Activated CD4-positive, alpha-beta memory T cell treated with anti-CD3 and anti-CD28 coated beads, Interleukin-2, amount 10 ng/mL, durations not matched to agents 7 days and 5 days (primary cell): ENCODE data around the gene YIF1A. TPM values are rescaled to one million over a fixed set of nuclear protein-coding genes. Genes with fewer than 3 reads are reported as not detected.
"Not testable (repeated sequence)": the region's sequence is repeated elsewhere in the genome, so short reads cannot be mapped to it uniquely, and the experiment has no call there.

ENCODE experiments used
- CTCF ChIA-PET: fragments of 350-600 bp; sonication (Branson Sonifier 250); formaldehyde crosslinking; loops from one replicate; lab custom pipeline; 2021; ENCODE audit warnings: antibody characterized with exemption, inconsistent platforms; lab: Charles Lee
- POLR2A ChIA-PET: fragments of 350-600 bp; sonication (Branson Sonifier 250); formaldehyde crosslinking; loops from one replicate; lab custom pipeline; 2021; ENCODE audit warnings: antibody characterized with exemption; lab: Charles Lee
- DNase-seq: peaks from one replicate; pipeline ENCODE4 v3.0.0-alpha.2; 2020
- H3K27ac Mint-ChIP-seq: one replicate; pipeline ENCODE4 v1.8.0; 2021; ENCODE audit warnings: mild to moderate bottlenecking, mixed read lengths
- H3K27me3 Mint-ChIP-seq: one replicate; pipeline ENCODE4 v1.8.0; 2021; ENCODE audit warnings: mixed read lengths
- H3K36me3 Mint-ChIP-seq: one replicate; pipeline ENCODE4 v1.8.0; 2021; ENCODE audit warnings: low read depth, mixed read lengths
- H3K4me1 Mint-ChIP-seq: one replicate; pipeline ENCODE4 v1.8.0; 2021; ENCODE audit warnings: mixed read lengths
- H3K4me3 Mint-ChIP-seq: one replicate; pipeline ENCODE4 v1.8.0; 2021; ENCODE audit warnings: mild to moderate bottlenecking, mixed read lengths
- H3K9me3 Mint-ChIP-seq: one replicate; pipeline ENCODE4 v1.8.0; 2021; ENCODE audit warnings: mixed read lengths
- total RNA-seq, 2 experiments: library from RNA; stranded (reverse); gene quantifications; one replicate each; pipeline ENCODE4 v1.2.3, GENCODE V29; 2021

YIF1A gene
- total RNA-seq, 2 experiments from 2014 or later: 49.5 to 52.5 TPM

DNA sequence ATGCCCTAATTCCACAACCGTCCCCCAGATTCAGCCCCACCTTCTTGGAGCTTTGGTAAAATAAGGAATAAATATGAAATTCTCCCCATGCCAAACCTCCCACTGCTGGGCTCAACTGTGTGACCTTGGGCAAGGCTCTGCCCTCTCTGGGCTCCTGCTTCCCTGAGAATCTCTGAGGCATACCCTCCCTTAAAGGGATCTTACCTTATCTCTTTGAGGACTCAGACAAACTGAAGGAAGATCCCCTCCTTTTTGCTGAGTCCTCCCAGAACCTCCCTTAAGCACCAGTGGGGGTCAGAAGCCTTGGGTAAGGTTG is 25.2 kb upstream of the YIF1A start:
- Mint-ChIP-seq H3K4me1 (peaks cover 34% of the 10 kb centered on the region), H3K9me3 (peaks cover 2% of the 10 kb centered on the region), H3K27ac (peak overlapping the region; percentile 47), H3K36me3 (no peaks in the 10 kb centered on the region), H3K27me3 (peaks cover 12% of the 10 kb centered on the region), H3K4me3 (peak overlapping the region; percentile 30)
- ChIA-PET CTCF (interaction anchor here (3.0 kb wide), 2 partner anchors 12 to 34 kb away, joined by 13 to 44 read pairs; partner anchors contain the start of gene B4GAT1), POLR2A (interaction anchor here (3.3 to 3.9 kb wide), 2 partner anchors 12 to 24 kb away, joined by 28 to 30 read pairs; partner anchors contain the start of genes TMEM151A and YIF1A)
- DNase-seq: no peak

- Mint-ChIP-seq H3K4me3 (peak overlapping the region; percentile 85), H3K27ac (peak overlapping the region; percentile 65), H3K27me3 (peaks cover 7% of the 10 kb centered on the region), H3K4me1 (peaks cover 29% of the 10 kb centered on the region), H3K36me3 (no peaks in the 10 kb centered on the region), H3K9me3 (no peaks in the 10 kb centered on the region)
- DNase-seq: no peak
- POLR2A ChIA-PET: interaction anchor here (1.4 to 3.9 kb wide), 11 partner anchors 11 to 303 kb away, joined by 4 to 30 read pairs (median 7); partner anchors contain the start of genes BRMS1, DPP3, RBM14 and TMEM151A
- CTCF ChIA-PET: interaction anchor here (0.9 to 3.3 kb wide), 16 partner anchors 12 to 359 kb away, joined by 3 to 73 read pairs (median 13); partner anchors contain the start of genes B4GAT1, BRMS1, DPP3 and RIN1
Observed at GRCh38 chr11:66313321-66314185, 24.6 kb upstream of the YIF1A start.

DNA sequence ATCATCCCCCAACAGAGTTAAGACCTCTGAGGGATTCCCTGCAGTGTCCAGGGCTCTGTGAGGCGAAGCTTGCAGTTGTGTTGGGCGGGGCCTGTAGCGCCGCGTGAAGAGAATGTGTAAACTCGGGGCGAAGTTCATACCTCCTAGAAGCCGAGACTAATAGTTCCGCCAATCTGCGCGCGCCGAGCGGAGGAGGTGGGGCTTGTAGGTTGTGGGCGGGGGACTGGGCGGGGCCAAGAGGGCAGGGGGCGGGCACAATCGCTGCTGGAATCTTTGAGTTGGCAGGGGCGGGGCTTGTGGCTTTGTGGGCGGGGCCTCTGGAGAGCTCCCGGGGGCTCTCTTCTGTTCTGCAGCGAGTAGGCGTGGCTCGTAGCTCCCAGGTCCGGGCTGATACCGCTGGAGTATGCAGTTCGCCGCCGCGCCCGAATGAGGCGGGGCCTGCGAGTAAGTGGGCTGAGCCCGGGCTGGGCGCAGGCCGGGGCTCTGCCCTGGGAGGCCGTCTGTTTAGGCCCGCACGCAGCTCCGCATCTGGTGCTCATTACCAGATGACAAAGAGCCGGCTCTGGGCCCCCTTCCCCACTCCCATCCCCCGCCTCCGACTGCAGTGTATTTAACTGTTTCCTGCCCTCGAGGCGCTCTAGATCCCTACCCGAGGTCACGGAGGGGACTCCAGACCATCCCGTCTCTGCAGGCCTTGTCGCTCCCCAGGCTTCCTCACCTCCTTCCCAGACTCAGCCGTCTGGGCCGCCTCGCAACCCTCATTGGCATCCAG is 23.8 kb upstream of the YIF1A start:
- H3K27me3 Mint-ChIP-seq: peaks cover 7% of the 10 kb centered on the region
- peak; percentile 98 for DNase-seq
- H3K4me3 Mint-ChIP-seq: peak overlapping the region; percentile 85
- H3K9me3 Mint-ChIP-seq: no peaks in the 10 kb centered on the region
- H3K4me1 Mint-ChIP-seq: peaks cover 21% of the 10 kb centered on the region
- POLR2A ChIA-PET: interaction anchor here (1.0 to 3.9 kb wide), 16 partner anchors 12 to 304 kb away, joined by 3 to 30 read pairs (median 6); partner anchors contain the start of genes B4GAT1, BRMS1, DPP3 and RBM14
- H3K27ac Mint-ChIP-seq: peak overlapping the region; percentile 90
- CTCF ChIA-PET: interaction anchor here (0.6 to 3.3 kb wide), 28 partner anchors 9 to 365 kb away, joined by 3 to 73 read pairs (median 8); partner anchors contain the start of genes B4GAT1, BRMS1, DPP3 and MRPL11
- H3K36me3 Mint-ChIP-seq: no peaks in the 10 kb centered on the region

GRCh38 chr11:66311965-66312548 is 23.1 kb upstream of the YIF1A start:
- Mint-ChIP-seq H3K27ac (peak overlapping the region; percentile 90), H3K27me3 (peaks cover 10% of the 10 kb centered on the region), H3K4me3 (peak overlapping the region; percentile 85), H3K9me3 (no peaks in the 10 kb centered on the region), H3K4me1 (peaks cover 16% of the 10 kb centered on the region), H3K36me3 (no peaks in the 10 kb centered on the region)
- ChIA-PET POLR2A (interaction anchor here (0.7 to 3.9 kb wide), 17 partner anchors 12 to 304 kb away, joined by 3 to 30 read pairs (median 6); partner anchors contain the start of genes B4GAT1, BRMS1, DPP3 and RBM14), CTCF (interaction anchor here (0.6 to 3.3 kb wide), 34 partner anchors 10 to 366 kb away, joined by 3 to 73 read pairs (median 5); partner anchors contain the start of genes B4GAT1, BRMS1, DPP3 and MRPL11)
- DNase-seq: peak; percentile 97

DNA sequence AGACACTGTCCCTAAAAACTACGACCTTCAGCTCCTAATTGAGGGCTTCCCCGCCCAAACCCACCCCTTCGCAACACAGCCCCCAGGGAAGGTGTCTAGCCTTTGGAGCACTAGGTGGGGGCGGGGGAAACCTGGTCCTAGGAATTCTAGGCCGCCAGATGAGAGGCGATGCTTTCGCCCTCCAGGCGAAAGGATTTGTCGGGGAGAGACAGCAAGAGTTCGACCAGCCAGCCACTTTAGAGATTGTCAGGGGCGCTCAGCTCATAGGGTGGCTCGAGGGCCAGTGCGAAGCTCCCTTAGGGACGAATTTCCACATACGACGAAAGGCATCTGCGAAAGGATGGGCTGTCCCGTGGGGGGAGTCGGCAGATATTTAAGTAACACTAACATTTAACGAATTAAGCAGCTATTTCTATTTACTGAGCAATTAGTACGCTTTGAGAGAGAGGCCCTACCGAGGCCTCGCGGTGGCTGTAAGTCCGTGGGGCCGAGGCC is 22.6 kb upstream of the YIF1A start:
- no peak for DNase-seq
- ChIA-PET CTCF (interaction anchor here (0.6 to 3.3 kb wide), 27 partner anchors 9 to 366 kb away, joined by 3 to 73 read pairs (median 9); partner anchors contain the start of genes B4GAT1, BRMS1, DPP3 and MRPL11), POLR2A (interaction anchor here (0.7 to 3.9 kb wide), 13 partner anchors 13 to 305 kb away, joined by 3 to 30 read pairs (median 7); partner anchors contain the start of genes B4GAT1, BRMS1, DPP3 and RBM14)
- no peaks in the 10 kb centered on the region for H3K9me3 Mint-ChIP-seq
- peaks cover 16% of the 10 kb centered on the region for H3K4me1 Mint-ChIP-seq
- H3K36me3 Mint-ChIP-seq: no peaks in the 10 kb centered on the region
- H3K27ac Mint-ChIP-seq: peak overlapping the region; percentile 90
- peak overlapping the region; percentile 85 for H3K4me3 Mint-ChIP-seq
- H3K27me3 Mint-ChIP-seq: peaks cover 10% of the 10 kb centered on the region

DNA sequence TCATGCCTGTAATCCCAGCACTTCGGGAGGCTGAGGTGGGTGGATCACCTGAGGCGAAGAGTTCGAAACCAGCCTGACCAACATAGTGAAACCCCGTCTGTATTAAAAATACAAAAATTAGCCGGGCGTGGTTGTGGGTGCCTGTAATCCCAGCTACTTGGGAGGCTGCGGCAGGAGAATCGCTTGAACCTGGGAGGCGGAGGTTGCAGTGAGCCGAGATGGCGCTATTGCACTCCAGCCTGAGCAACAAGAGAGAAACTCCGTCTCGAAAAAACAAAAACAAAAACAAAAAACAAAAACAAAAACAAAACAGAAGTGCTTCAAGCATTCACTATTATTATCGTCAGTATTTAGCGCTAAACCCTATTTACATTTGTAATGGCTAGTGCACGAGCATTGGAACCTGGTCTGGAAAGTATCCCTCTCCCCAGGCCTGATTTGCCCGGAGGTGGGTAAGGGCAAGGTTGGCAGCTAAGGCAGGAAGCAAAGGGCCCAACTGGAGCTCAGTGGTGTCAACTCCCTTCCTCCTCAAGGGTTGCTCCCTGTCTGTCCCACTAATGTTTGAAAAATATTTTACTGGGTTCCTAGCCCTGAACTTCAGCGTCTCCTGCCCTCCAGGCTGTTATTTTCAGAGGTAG is 22.0 kb upstream of the YIF1A start:
- CTCF ChIA-PET: interaction anchor here (0.6 to 3.3 kb wide), 24 partner anchors 9 to 128 kb away, joined by 3 to 73 read pairs (median 10); partner anchors contain the start of genes B4GAT1, BRMS1, MRPL11 and RIN1
- POLR2A ChIA-PET: interaction anchor here (0.7 to 3.9 kb wide), 11 partner anchors 14 to 306 kb away, joined by 3 to 30 read pairs (median 7); partner anchors contain the start of genes B4GAT1, BRMS1, DPP3 and RBM14

DNA sequence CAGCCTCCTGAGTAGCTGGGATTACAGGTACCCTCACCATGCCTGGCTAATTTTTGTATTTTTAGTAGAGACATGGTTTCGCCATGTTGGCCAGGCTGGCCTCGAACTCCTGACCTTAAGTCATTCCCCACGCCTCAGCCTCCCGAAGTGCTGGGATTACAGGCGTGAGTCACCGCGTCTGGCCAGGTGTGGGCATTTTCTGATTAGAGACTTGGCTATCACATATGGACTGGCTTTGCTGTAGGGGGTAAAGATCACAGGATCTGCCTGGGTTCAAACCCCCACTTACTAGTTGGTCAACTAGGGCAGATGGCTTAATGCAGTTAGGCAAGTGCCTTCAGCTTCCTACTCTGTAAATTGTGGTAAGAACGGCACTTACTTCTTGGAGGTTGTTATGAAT is 21.4 kb upstream of the YIF1A start:
- peaks cover 16% of the 10 kb centered on the region for H3K4me1 Mint-ChIP-seq
- H3K27ac Mint-ChIP-seq: no peak overlapping the region
- CTCF ChIA-PET: interaction anchor here (3.1 to 3.3 kb wide), 2 partner anchors 20 to 74 kb away, joined by 52 to 73 read pairs; no protein-coding TSS in a partner anchor
- H3K36me3 Mint-ChIP-seq: no peaks in the 10 kb centered on the region
- DNase-seq: no peak
- H3K4me3 Mint-ChIP-seq: no peak overlapping the region
- H3K9me3 Mint-ChIP-seq: no peaks in the 10 kb centered on the region
- H3K27me3 Mint-ChIP-seq: peaks cover 9% of the 10 kb centered on the region
- POLR2A ChIA-PET: no interaction called here

More for the DNA sequence above, 22.0 kb upstream of the YIF1A start:
- H3K9me3 Mint-ChIP-seq, DNase-seq, H3K4me3 Mint-ChIP-seq, H3K36me3 Mint-ChIP-seq, H3K27ac Mint-ChIP-seq: not testable (repeated sequence)
- peaks cover 16% of the 10 kb centered on the region for H3K4me1 Mint-ChIP-seq
- H3K27me3 Mint-ChIP-seq: peaks cover 10% of the 10 kb centered on the region

GRCh38 chr11:66309475-66309874 is 20.5 kb upstream of the YIF1A start:
- ChIA-PET CTCF (no interaction called here), POLR2A (no interaction called here)
- H3K27ac Mint-ChIP-seq: no peak overlapping the region
- peaks cover 16% of the 10 kb centered on the region for H3K4me1 Mint-ChIP-seq
- no peaks in the 10 kb centered on the region for H3K9me3 Mint-ChIP-seq
- H3K27me3 Mint-ChIP-seq: peaks cover 8% of the 10 kb centered on the region
- H3K36me3 Mint-ChIP-seq: no peaks in the 10 kb centered on the region
- H3K4me3 Mint-ChIP-seq: no peak overlapping the region
- DNase-seq: no peak

GRCh38 chr11:66302656-66303055 is 13.7 kb upstream of the YIF1A start:
- Mint-ChIP-seq H3K27ac (no peak overlapping the region), H3K4me1 (no peaks in the 10 kb centered on the region), H3K9me3 (no peaks in the 10 kb centered on the region), H3K27me3 (peaks cover 3% of the 10 kb centered on the region), H3K4me3 (no peak overlapping the region), H3K36me3 (no peaks in the 10 kb centered on the region)
- POLR2A ChIA-PET: interaction anchor here (1.2 kb wide), 1 partner anchor 14 kb away, joined by 3 read pairs; the partner anchor contains the start of gene YIF1A
- CTCF ChIA-PET: interaction anchor here (0.7 to 1.5 kb wide), 3 partner anchors 9 to 277 kb away, joined by 3 to 6 read pairs (median 3); no protein-coding TSS in a partner anchor
- DNase-seq: no peak

GRCh38 chr11:66299186-66299585 is 10.2 kb upstream of the YIF1A start:
- no peak overlapping the region for H3K4me3 Mint-ChIP-seq
- no peaks in the 10 kb centered on the region for H3K9me3 Mint-ChIP-seq
- ChIA-PET CTCF (interaction anchor here (3.3 kb wide), 1 partner anchor 13 kb away, joined by 12 read pairs; no protein-coding TSS in a partner anchor), POLR2A (no interaction called here)
- no peaks in the 10 kb centered on the region for H3K36me3 Mint-ChIP-seq
- DNase-seq: no peak
- no peaks in the 10 kb centered on the region for H3K4me1 Mint-ChIP-seq
- H3K27me3 Mint-ChIP-seq: peaks cover 3% of the 10 kb centered on the region
- H3K27ac Mint-ChIP-seq: no peak overlapping the region

DNA sequence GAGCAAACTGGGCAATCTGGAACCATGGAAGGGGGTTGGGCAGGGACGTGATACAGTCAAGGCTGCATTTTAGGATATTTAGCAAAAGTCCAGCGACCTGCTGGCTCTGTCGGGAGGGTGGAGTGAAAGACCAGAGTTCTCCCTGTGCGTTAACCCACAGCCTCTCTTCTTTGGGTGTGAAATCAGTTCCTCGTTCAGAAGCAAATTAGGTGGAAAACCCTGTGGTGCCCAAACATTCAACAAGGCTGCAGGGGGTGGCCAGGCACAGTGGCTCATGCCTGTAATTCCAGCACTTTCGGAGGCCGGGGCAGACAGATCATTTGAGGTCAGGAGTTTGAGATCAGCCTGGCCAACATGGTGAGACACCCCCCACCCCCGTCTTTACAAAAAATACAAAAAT is 8.7 kb upstream of the YIF1A start:
- peaks cover 3% of the 10 kb centered on the region for H3K4me1 Mint-ChIP-seq
- POLR2A ChIA-PET: no interaction called here
- H3K36me3 Mint-ChIP-seq: no peaks in the 10 kb centered on the region
- no peak for DNase-seq
- no peak overlapping the region for H3K4me3 Mint-ChIP-seq
- H3K27ac Mint-ChIP-seq: no peak overlapping the region
- CTCF ChIA-PET: interaction anchor here (3.3 kb wide), 1 partner anchor 14 kb away, joined by 12 read pairs; no protein-coding TSS in a partner anchor
- H3K9me3 Mint-ChIP-seq: no peaks in the 10 kb centered on the region
- H3K27me3 Mint-ChIP-seq: peaks cover 13% of the 10 kb centered on the region
